Panc1 (cell line): Measurements from ENCODE around the gene CHAC1. TPM values are rescaled to one million over a fixed set of nuclear protein-coding genes. Genes with fewer than 3 reads are reported as not detected.

ENCODE experiments used
- ATAC-seq: fragments of 200-7000 bp; cut with Tn5 transposase; 2 replicates; pipeline ENCODE4 v1.9.1; 2020; ENCODE audit warnings: mild to moderate bottlenecking, moderate library complexity
- BruUV-seq: library from RNA; stranded (reverse); fragments of 400-500 nt; replicated peaks from 2 replicates; lab custom pipeline; 2021; lab: Mats Ljungman, UMichigan
- CTCF ChIA-PET: fragments of 300-600 bp; sonication (Branson Sonifier 250); formaldehyde crosslinking; loops from one replicate; lab custom pipeline; 2022; ENCODE audit warnings: antibody characterized with exemption; lab: Charles Lee
- POLR2A ChIA-PET: fragments of 300-600 bp; sonication (Branson Sonifier 250); formaldehyde crosslinking; loops from one replicate; lab custom pipeline; 2022; ENCODE audit warnings: antibody characterized with exemption; lab: Charles Lee
- DNase-seq: peaks from one replicate; pipeline ENCODE4 v3.0.0-alpha.2; 2010; ENCODE audit warnings: low read depth, low spot score
- H3K27ac ChIP-seq: 2 replicates; pipeline ENCODE4 v1.5.1; 2011; ENCODE audit warnings: mild to moderate bottlenecking, low read length, inconsistent platforms
- H3K27me3 ChIP-seq: fragments of 200-500 bp; sonication (Bioruptor generic); 2 replicates; pipeline ENCODE4 v1.6.0; 2014; ENCODE audit warnings: low read length, inconsistent platforms; ENCODE audit not compliant: control insufficient read depth, insufficient read depth
- H3K36me3 ChIP-seq: fragments of 200-500 bp; sonication (Bioruptor generic); 2 replicates; pipeline ENCODE4 v1.5.1; 2014; ENCODE audit warnings: inconsistent platforms, mild to moderate bottlenecking, low read length, moderate library complexity; ENCODE audit not compliant: control insufficient read depth, insufficient read depth
- H3K4me1 ChIP-seq: 2 replicates; pipeline ENCODE4 v1.5.1; 2011; ENCODE audit warnings: inconsistent platforms, mild to moderate bottlenecking, low read length, moderate library complexity; ENCODE audit not compliant: control insufficient read depth, insufficient read depth
- H3K4me3 ChIP-seq, 2 experiments: 2 replicates each; pipeline ENCODE4 v1.5.1; 2011 to 2012; ENCODE audit warnings: low read depth in 2 of 2, low read length in 2 of 2, mild to moderate bottlenecking in 2 of 2, inconsistent platforms in 1 of 2, moderate library complexity in 1 of 2
- H3K9me3 ChIP-seq: fragments of 200-500 bp; sonication (Bioruptor generic); 2 replicates; pipeline ENCODE4 v1.5.1; 2014; ENCODE audit warnings: low read depth, mild to moderate bottlenecking, inconsistent platforms, low read length, moderate library complexity; ENCODE audit not compliant: control insufficient read depth, insufficient read depth
- POLR2AphosphoS5 ChIP-seq: IDR thresholded peaks from 2 replicates; pipeline ENCODE4 v1.6.1; 2012; ENCODE audit warnings: mild to moderate bottlenecking, low read depth, low read length, moderate library complexity
- SIN3A ChIP-seq: IDR thresholded peaks from 2 replicates; pipeline ENCODE4 v1.6.1; 2012; ENCODE audit warnings: low read depth, mild to moderate bottlenecking, low read length, moderate library complexity, borderline replicate concordance; ENCODE audit not compliant: insufficient read depth
- TCF7L2 ChIP-seq: IDR thresholded peaks from 2 replicates; pipeline ENCODE4 v1.6.1; 2011; ENCODE audit warnings: mild to moderate bottlenecking, low read depth, low read length, inconsistent platforms
- in situ Hi-C: cut with HindIII; loops from 2 replicates; pipeline ENCODE4 v1.10.0; 2016; ENCODE audit warnings: low sequenced_read_pairs, low pct_unique_long_range_greater_than_20kb
- intact Hi-C: fragments of 100-400 bp; cut with micrococcal nuclease; formaldehyde crosslinking; loops from one replicate; pipeline ENCODE4 v1.10.0; 2022; ENCODE audit not compliant: unreplicated experiment
- total RNA-seq: library from RNA; stranded (reverse); gene quantifications from one replicate; pipeline ENCODE4 v1.2.1, GENCODE V29; 2021; ENCODE audit not compliant: unreplicated experiment
- TF ChIP-seq, protein P1 (sequence below), 2 experiments: IDR thresholded peaks; 2 replicates each; pipeline ENCODE4 v1.6.1; 2011 to 2012; ENCODE audit warnings: low read depth in 2 of 2, control low read depth in 1 of 2, low read length in 1 of 2, mild to moderate bottlenecking in 1 of 2, moderate library complexity in 1 of 2; ENCODE audit not compliant: insufficient read depth in 1 of 2
- TF ChIP-seq, protein P2 (sequence below): fragments of 450-650 bp; IDR thresholded peaks from 2 replicates; pipeline ENCODE4 v1.5.1; 2017; ENCODE audit warnings: mild to moderate bottlenecking

CHAC1 gene
- total RNA-seq, 1 experiment from 2014 or later, result 15.5 TPM

DNA sequence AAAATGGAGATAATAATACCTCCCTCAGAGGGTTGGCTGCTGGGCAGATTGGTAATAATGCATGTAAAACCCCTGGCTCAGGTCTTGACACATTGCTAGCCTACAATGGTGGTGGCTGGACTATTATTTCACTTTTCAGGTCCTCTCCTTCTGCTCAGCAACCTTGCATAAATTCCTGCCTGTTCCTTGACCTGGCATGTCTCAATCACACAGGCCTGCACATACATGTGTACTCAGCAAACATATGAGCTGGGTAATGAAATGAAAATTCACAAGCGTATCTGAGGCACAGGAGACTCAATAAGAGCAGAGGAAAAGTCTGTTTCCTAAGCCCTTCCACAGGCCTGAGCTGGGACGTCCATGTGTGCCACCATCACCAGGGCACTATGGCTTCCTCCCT, 41.6 kb upstream of the CHAC1 start:
- BruUV-seq, result no TSS peak
- Histone ChIP-seq H3K27me3 (no peaks in the 10 kb centered on the region), H3K4me1 (peaks cover 10% of the 10 kb centered on the region; the same call in 1 of the 2 replicates), H3K36me3 (no peaks in the 10 kb centered on the region), H3K27ac (no peak overlapping the region), H3K9me3 (no peaks in the 10 kb centered on the region), H3K4me3 (no peak overlapping the region)
- DNase-seq (no peak), ATAC-seq (no peak)
- intact Hi-C loops, result no loop called here
- in situ Hi-C loops, result no loop called here
- POLR2A ChIA-PET, result no interaction called here
- TF ChIP-seq, protein P1, sequence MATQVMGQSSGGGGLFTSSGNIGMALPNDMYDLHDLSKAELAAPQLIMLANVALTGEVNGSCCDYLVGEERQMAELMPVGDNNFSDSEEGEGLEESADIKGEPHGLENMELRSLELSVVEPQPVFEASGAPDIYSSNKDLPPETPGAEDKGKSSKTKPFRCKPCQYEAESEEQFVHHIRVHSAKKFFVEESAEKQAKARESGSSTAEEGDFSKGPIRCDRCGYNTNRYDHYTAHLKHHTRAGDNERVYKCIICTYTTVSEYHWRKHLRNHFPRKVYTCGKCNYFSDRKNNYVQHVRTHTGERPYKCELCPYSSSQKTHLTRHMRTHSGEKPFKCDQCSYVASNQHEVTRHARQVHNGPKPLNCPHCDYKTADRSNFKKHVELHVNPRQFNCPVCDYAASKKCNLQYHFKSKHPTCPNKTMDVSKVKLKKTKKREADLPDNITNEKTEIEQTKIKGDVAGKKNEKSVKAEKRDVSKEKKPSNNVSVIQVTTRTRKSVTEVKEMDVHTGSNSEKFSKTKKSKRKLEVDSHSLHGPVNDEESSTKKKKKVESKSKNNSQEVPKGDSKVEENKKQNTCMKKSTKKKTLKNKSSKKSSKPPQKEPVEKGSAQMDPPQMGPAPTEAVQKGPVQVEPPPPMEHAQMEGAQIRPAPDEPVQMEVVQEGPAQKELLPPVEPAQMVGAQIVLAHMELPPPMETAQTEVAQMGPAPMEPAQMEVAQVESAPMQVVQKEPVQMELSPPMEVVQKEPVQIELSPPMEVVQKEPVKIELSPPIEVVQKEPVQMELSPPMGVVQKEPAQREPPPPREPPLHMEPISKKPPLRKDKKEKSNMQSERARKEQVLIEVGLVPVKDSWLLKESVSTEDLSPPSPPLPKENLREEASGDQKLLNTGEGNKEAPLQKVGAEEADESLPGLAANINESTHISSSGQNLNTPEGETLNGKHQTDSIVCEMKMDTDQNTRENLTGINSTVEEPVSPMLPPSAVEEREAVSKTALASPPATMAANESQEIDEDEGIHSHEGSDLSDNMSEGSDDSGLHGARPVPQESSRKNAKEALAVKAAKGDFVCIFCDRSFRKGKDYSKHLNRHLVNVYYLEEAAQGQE (IDR thresholded peaks at IDR 0.05; ENCODE audit: insufficient read depth in 1 of 2, low read depth in 2 of 2, low read length in 1 of 2), result no peak
- no peak for TF ChIP-seq POLR2AphosphoS5
- TF ChIP-seq TCF7L2, result no peak
- TF ChIP-seq SIN3A, result no peak
- TF ChIP-seq, protein P2, sequence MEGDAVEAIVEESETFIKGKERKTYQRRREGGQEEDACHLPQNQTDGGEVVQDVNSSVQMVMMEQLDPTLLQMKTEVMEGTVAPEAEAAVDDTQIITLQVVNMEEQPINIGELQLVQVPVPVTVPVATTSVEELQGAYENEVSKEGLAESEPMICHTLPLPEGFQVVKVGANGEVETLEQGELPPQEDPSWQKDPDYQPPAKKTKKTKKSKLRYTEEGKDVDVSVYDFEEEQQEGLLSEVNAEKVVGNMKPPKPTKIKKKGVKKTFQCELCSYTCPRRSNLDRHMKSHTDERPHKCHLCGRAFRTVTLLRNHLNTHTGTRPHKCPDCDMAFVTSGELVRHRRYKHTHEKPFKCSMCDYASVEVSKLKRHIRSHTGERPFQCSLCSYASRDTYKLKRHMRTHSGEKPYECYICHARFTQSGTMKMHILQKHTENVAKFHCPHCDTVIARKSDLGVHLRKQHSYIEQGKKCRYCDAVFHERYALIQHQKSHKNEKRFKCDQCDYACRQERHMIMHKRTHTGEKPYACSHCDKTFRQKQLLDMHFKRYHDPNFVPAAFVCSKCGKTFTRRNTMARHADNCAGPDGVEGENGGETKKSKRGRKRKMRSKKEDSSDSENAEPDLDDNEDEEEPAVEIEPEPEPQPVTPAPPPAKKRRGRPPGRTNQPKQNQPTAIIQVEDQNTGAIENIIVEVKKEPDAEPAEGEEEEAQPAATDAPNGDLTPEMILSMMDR, result no peak
- CTCF ChIA-PET, result interaction anchor here (0.9 kb wide), 1 partner anchor 12 kb away, joined by 3 read pairs; no protein-coding TSS in a partner anchor

DNA sequence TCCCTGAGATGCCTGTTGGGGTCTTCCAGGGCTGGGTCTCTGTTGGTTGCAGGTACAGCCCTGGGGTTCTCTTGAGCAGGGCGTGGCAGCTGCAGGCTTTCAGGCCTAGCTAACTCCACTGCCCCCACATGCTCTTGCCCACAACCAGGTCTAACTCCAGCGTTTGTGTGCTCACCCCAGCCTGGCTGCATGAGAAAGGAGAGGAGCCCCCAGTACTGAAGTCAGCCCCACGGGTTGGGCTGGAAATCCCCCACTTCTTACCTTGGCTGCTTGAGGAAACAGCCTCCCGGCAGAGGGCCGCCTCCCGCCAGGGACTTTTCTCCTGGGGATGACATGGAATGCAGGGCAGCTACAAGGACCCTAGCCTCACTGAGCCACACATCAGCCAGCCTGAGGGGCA, 40.8 kb upstream of the CHAC1 start:
- peaks cover 2% of the 10 kb centered on the region; the same call in 1 of the 2 replicates for H3K4me1 ChIP-seq
- in situ Hi-C loops, result no loop called here
- TF ChIP-seq TCF7L2 (no peak), SIN3A (no peak), POLR2AphosphoS5 (no peak)
- TF ChIP-seq, protein P2, result no peak
- TF ChIP-seq, protein P1 (IDR thresholded peaks at IDR 0.05; ENCODE audit: insufficient read depth in 1 of 2, low read depth in 2 of 2, low read length in 1 of 2), result no peak
- ChIA-PET POLR2A (no interaction called here), CTCF (no interaction called here)
- H3K27me3 ChIP-seq, result no peaks in the 10 kb centered on the region
- H3K27ac ChIP-seq, result no peak overlapping the region
- ATAC-seq (no peak), DNase-seq (no peak)
- no peaks in the 10 kb centered on the region for H3K9me3 ChIP-seq
- H3K4me3 ChIP-seq, result no peak overlapping the region
- intact Hi-C loops, result no loop called here
- no peaks in the 10 kb centered on the region for H3K36me3 ChIP-seq
- BruUV-seq, result no TSS peak
